H9 (cell line): ENCODE data around the gene CACHD1. TPM values are rescaled to one million over a fixed set of nuclear protein-coding genes. Genes with fewer than 3 reads are reported as not detected.

ENCODE experiments used
- DNase-seq: peaks from one replicate; pipeline ENCODE4 v3.0.0-alpha.2; 2017
- H2AFZ ChIP-seq: one replicate; pipeline ENCODE4 v1.6.1; 2013; ENCODE audit warnings: mild to moderate bottlenecking, low read length, control low read depth, moderate library complexity
- H2AK5ac ChIP-seq: 2 replicates; pipeline ENCODE4 v1.6.1; 2013; ENCODE audit warnings: low read length, control low read depth, mixed read lengths; ENCODE audit not compliant: insufficient read length
- H2BK120ac ChIP-seq: one replicate; pipeline ENCODE4 v1.6.1; 2013; ENCODE audit warnings: low read depth, mild to moderate bottlenecking, low read length, control low read depth, inconsistent platforms; ENCODE audit not compliant: poor library complexity, severe bottlenecking
- H2BK12ac ChIP-seq: 2 replicates; pipeline ENCODE4 v1.6.1; 2013; ENCODE audit warnings: low read length, control low read depth, mixed read lengths, low read depth; ENCODE audit not compliant: insufficient read length
- H2BK15ac ChIP-seq: 2 replicates; pipeline ENCODE4 v1.6.1; 2013; ENCODE audit warnings: low read depth, low read length, control low read depth
- H2BK20ac ChIP-seq: one replicate; pipeline ENCODE4 v1.6.1; 2013; ENCODE audit warnings: low read depth, mild to moderate bottlenecking, low read length, control low read depth, inconsistent platforms; ENCODE audit not compliant: poor library complexity, severe bottlenecking
- H2BK5ac ChIP-seq: 2 replicates; pipeline ENCODE4 v1.6.1; 2013; ENCODE audit warnings: low read length, control low read depth, mixed read lengths; ENCODE audit not compliant: insufficient read length
- H3K14ac ChIP-seq: 2 replicates; pipeline ENCODE4 v1.6.1; 2013; ENCODE audit warnings: low read length, control low read depth; ENCODE audit not compliant: insufficient read depth
- H3K18ac ChIP-seq: 2 replicates; pipeline ENCODE4 v1.6.1; 2013; ENCODE audit warnings: low read depth, mild to moderate bottlenecking, mixed read lengths, low read length, control low read depth; ENCODE audit not compliant: insufficient read length
- H3K23ac ChIP-seq: 2 replicates; pipeline ENCODE4 v1.6.1; 2013; ENCODE audit warnings: low read length, control low read depth, mixed read lengths, low read depth; ENCODE audit not compliant: insufficient read length
- H3K23me2 ChIP-seq: 2 replicates; pipeline ENCODE4 v1.6.1; 2013; ENCODE audit warnings: low read depth, mild to moderate bottlenecking, mixed read lengths, low read length, control low read depth; ENCODE audit not compliant: insufficient read length, poor library complexity, severe bottlenecking
- H3K27ac ChIP-seq: 2 replicates; pipeline ENCODE4 v1.5.1; 2013; ENCODE audit warnings: low read length, control low read depth, mixed read lengths, low read depth; ENCODE audit not compliant: insufficient read length
- H3K27me3 ChIP-seq: 2 replicates; pipeline ENCODE4 v1.6.1; 2013; ENCODE audit warnings: low read length, control low read depth, inconsistent platforms; ENCODE audit not compliant: insufficient read depth
- H3K4ac ChIP-seq: 2 replicates; pipeline ENCODE4 v1.6.1; 2013; ENCODE audit warnings: low read depth, mild to moderate bottlenecking, control low read depth, inconsistent platforms, low read length, moderate library complexity
- H3K4me1 ChIP-seq: 2 replicates; pipeline ENCODE4 v1.6.1; 2013; ENCODE audit warnings: low read length, control low read depth, inconsistent platforms; ENCODE audit not compliant: insufficient read depth
- H3K4me2 ChIP-seq: 2 replicates; pipeline ENCODE4 v1.6.1; 2013; ENCODE audit warnings: low read length, control low read depth, mixed read lengths; ENCODE audit not compliant: insufficient read length, insufficient read depth
- H3K56ac ChIP-seq: 2 replicates; pipeline ENCODE4 v1.6.1; 2013; ENCODE audit warnings: low read depth, mild to moderate bottlenecking, mixed read lengths, low read length, control low read depth; ENCODE audit not compliant: insufficient read length
- H3K79me1 ChIP-seq: 2 replicates; pipeline ENCODE4 v1.6.1; 2013; ENCODE audit warnings: low read depth, mild to moderate bottlenecking, moderate library complexity, low read length, control low read depth, inconsistent platforms; ENCODE audit not compliant: insufficient read depth, poor library complexity, severe bottlenecking
- H3K79me2 ChIP-seq: 2 replicates; pipeline ENCODE4 v1.6.1; 2013; ENCODE audit warnings: low read length, control low read depth, inconsistent platforms; ENCODE audit not compliant: insufficient read depth
- H3K9ac ChIP-seq: 2 replicates; pipeline ENCODE4 v1.6.1; 2013; ENCODE audit warnings: low read length, control low read depth, mixed read lengths; ENCODE audit not compliant: insufficient read length; ENCODE audit errors: extremely low read depth
- H3K9me3 ChIP-seq: one replicate; pipeline ENCODE4 v1.6.1; 2013; ENCODE audit warnings: low read depth, low read length, inconsistent platforms; ENCODE audit not compliant: control insufficient read depth
- H3T11ph ChIP-seq: one replicate; pipeline ENCODE4 v1.6.1; 2013; ENCODE audit warnings: mild to moderate bottlenecking, low read length, control low read depth, inconsistent platforms
- H4K20me1 ChIP-seq: one replicate; pipeline ENCODE4 v1.6.1; 2013; ENCODE audit not compliant: control insufficient read depth, insufficient read length, insufficient read depth
- H4K5ac ChIP-seq: 2 replicates; pipeline ENCODE4 v1.6.1; 2013; ENCODE audit warnings: low read depth, mild to moderate bottlenecking, mixed read lengths, low read length, control low read depth; ENCODE audit not compliant: insufficient read length
- H4K8ac ChIP-seq: replicated peaks from 2 replicates; pipeline ENCODE4 v1.6.1; 2013; ENCODE audit warnings: low read length, control low read depth, mixed read lengths, low read depth; ENCODE audit not compliant: insufficient read length
- H4K91ac ChIP-seq: 2 replicates; pipeline ENCODE4 v1.6.1; 2013; ENCODE audit warnings: low read depth, mild to moderate bottlenecking, moderate library complexity, mixed read lengths, low read length, control low read depth; ENCODE audit not compliant: insufficient read length
- H3K27ac Mint-ChIP-seq, 3 experiments: 2 replicates in 2 of 3; 3 replicates in 1 of 3; pipeline ENCODE4 v1.8.0; 2020 to 2021; ENCODE audit warnings: mixed read lengths in 3 of 3, mild to moderate bottlenecking in 1 of 3, moderate library complexity in 1 of 3
- H3K27me3 Mint-ChIP-seq: 2 replicates; pipeline ENCODE4 v1.8.0; 2021; ENCODE audit warnings: low read depth, mild to moderate bottlenecking, moderate library complexity, mixed read lengths
- H3K36me3 Mint-ChIP-seq, 3 experiments: 2 replicates in 2 of 3; 3 replicates in 1 of 3; pipeline ENCODE4 v1.8.0; 2020 to 2021; ENCODE audit warnings: low read depth in 3 of 3, mixed read lengths in 3 of 3; ENCODE audit not compliant: insufficient read depth in 1 of 3
- H3K4me1 Mint-ChIP-seq, 2 experiments: 2 replicates each; pipeline ENCODE4 v1.8.0; 2020; ENCODE audit warnings: mixed read lengths in 2 of 2
- H3K4me3 Mint-ChIP-seq, 2 experiments: 2 replicates in 1 of 2; 3 replicates in 1 of 2; pipeline ENCODE4 v1.8.0; 2020 to 2021; ENCODE audit warnings: mild to moderate bottlenecking in 2 of 2, mixed read lengths in 2 of 2, moderate library complexity in 1 of 2
- H3K9me3 Mint-ChIP-seq, 2 experiments: 2 replicates in 1 of 2; 3 replicates in 1 of 2; pipeline ENCODE4 v1.8.0; 2020; ENCODE audit warnings: mild to moderate bottlenecking in 2 of 2, mixed read lengths in 2 of 2, moderate library complexity in 1 of 2
- CTCF ChIP-seq: fragments of 200-600 bp; sonication (generic); conservative IDR thresholded peaks from 3 replicates; pipeline ENCODE4 v1.8.0; 2021; ENCODE audit warnings: antibody characterized with exemption, mild to moderate bottlenecking
- WGBS: extraction: QIAGEN DNeasy Blood & Tissue Kit; methylation state at CpG from one replicate; pipeline ENCODE4 v1.1.7; 2013; ENCODE audit warnings: missing lambda C conversion rate, low lambda C conversion rate, mixed read lengths; ENCODE audit not compliant: insufficient read length; ENCODE audit errors: extremely low coverage; 5-methylcytosine and 5-hydroxymethylcytosine counted together
- total RNA-seq: library from RNA; stranded (reverse); gene quantifications from 2 replicates; pipeline ENCODE4 v1.2.1, GENCODE V29; 2021

CACHD1 gene
- total RNA-seq, 1 experiment from 2014 or later = 94.2 TPM

- H3K27me3 Mint-ChIP-seq = peaks cover 29% of the 10 kb centered on the region
- WGBS = no CpG with 5 or more reads among the region's 15 CpGs
- peaks cover 3% of the 10 kb centered on the region for H4K20me1 ChIP-seq
- no peak overlapping the region for H3K56ac ChIP-seq
- no peaks in the 10 kb centered on the region; a peak in 1 of 5 replicates for H3K9me3 Mint-ChIP-seq
- H2BK15ac ChIP-seq = no peak overlapping the region
- H3K4me1 Mint-ChIP-seq = peaks cover 90 to 94% of the 10 kb centered on the region in 2 experiments
- peak overlapping the region; percentile 63 to 79 for H3K4me3 Mint-ChIP-seq
- DNase-seq = no peak
- H4K8ac ChIP-seq = no peak overlapping the region
- H3K79me2 ChIP-seq = peaks cover 10% of the 10 kb centered on the region; the same call in 1 of the 2 replicates
- H2AK5ac ChIP-seq = no peak overlapping the region
- no peak overlapping the region for H3K27ac ChIP-seq
- peaks cover 21% of the 10 kb centered on the region for H3K4me1 ChIP-seq
- H3K4ac ChIP-seq = no peak overlapping the region
- TF ChIP-seq CTCF = no peak
- no peak overlapping the region for H2AFZ ChIP-seq
- no peak overlapping the region for H2BK12ac ChIP-seq
- no peak overlapping the region for H4K5ac ChIP-seq
- no peak overlapping the region for H4K91ac ChIP-seq
- peaks cover 5% of the 10 kb centered on the region for H3K79me1 ChIP-seq
- H3K9ac ChIP-seq = peak overlapping the region; percentile 47
- no peak overlapping the region for H2BK120ac ChIP-seq
- peaks cover 4% of the 10 kb centered on the region for H3K23me2 ChIP-seq
- H3K14ac ChIP-seq = no peak overlapping the region
- H3K27me3 ChIP-seq = peaks cover 13% of the 10 kb centered on the region; the same call in 1 of the 2 replicates
- no peak overlapping the region for H3K18ac ChIP-seq
- H2BK20ac ChIP-seq = no peak overlapping the region
- H3K9me3 ChIP-seq = no peaks in the 10 kb centered on the region
- H3T11ph ChIP-seq = no peak overlapping the region
- no peak overlapping the region for H3K23ac ChIP-seq
- H2BK5ac ChIP-seq = no peak overlapping the region
- H3K27ac Mint-ChIP-seq = peak overlapping the region; percentile 66 to 81 (median 77); a peak in 5 of 7 replicates
- H3K36me3 Mint-ChIP-seq = peaks cover 0 to 17% (median 9%) of the 10 kb centered on the region in 3 experiments; a peak in 4 of 7 replicates
- H3K4me2 ChIP-seq = peak overlapping the region; percentile 66
Measured at GRCh38 chr1:64505944-64506655, 36.2 kb downstream of the CACHD1 start.
